ENCODE measurements around the gene RGPD8.

Gene RGPD8

DNA sequence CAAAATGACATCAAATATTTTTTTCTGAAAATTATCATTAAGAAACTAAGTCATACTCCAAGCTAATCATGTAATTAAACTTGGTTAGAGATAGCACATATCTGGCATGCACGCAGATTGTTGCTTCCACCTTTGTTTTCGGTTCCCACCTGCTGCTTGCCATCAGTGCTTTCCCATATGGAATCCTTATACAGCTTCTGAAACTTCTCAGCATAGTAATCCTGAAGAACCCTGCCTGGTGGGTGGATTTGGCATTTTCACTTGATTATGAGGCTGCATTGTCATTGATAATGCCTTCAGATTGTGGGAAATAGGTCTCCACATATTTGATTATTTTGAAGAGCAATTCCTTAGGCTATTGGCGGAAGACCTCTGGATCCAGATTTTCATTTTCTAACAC, 110.5 kb downstream of the RGPD8 start:
- no peak for DNase-seq

DNA sequence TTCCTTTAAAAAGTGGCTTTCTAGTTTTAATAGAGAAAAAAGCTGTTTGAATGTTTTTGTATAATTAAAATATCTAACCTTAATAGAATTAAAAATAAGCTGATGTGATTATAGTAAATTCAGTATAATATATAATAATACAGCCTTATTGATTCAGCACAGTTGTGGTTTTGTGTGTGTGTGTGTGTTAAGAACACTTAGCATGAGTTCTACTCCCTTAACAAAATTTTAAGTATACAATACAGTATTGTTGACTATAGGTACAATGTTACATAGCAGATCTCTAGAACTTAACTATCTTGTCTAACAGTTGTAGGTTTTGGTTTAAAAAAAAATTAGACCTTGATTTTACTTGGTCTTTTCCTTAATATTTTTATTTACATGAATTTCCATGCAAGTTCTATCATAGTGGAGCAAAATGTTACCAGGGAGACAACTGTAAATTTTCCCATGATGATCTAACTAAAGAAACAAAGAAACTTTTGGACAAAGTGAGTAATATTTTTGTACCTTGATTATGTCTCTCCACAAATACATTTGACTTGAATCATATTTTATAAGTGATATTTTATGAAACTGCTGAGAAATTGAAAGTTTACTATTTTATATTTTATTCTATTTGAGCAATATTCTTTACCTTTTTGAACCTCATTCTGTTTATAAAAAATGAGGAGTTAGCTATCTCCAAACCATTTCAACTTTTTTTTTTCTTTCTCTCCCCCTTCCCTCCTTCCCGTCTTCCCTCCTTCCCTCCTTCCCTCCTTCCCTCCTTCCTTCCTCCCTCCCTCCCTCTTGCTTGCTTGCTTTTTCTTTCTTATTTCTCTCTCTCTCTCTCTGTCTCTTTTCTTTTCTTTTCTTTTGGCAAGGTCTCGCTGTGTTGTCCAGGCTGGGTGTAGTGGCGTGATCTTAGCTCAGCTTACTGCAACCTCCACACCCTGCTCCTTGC, 111.8 kb downstream of the RGPD8 start:
- DNase-seq = no peak
